Parathyroid adenoma (tissue), 2 donors: Measurements from ENCODE around the gene PTGFR.

ENCODE experiments used
- H2AFZ ChIP-seq: fragments of 300-600 bp; sonication (generic); one replicate; pipeline ENCODE4 v1.7.0; 2017; ENCODE audit warnings: antibody characterized with exemption, mild to moderate bottlenecking
- H3K27ac ChIP-seq: fragments of 300-600 bp; sonication (generic); one replicate; pipeline ENCODE4 v1.7.0; 2017
- H3K27me3 ChIP-seq: fragments of 300-600 bp; sonication (generic); one replicate; pipeline ENCODE4 v1.7.0; 2017; ENCODE audit warnings: low read length; ENCODE audit not compliant: control insufficient read depth, insufficient read depth
- H3K36me3 ChIP-seq: fragments of 300-600 bp; sonication (generic); one replicate; pipeline ENCODE4 v1.7.0; 2017; ENCODE audit warnings: low read length; ENCODE audit not compliant: control insufficient read depth, insufficient read depth
- H3K4me1 ChIP-seq: fragments of 300-600 bp; sonication (generic); one replicate; pipeline ENCODE4 v1.7.0; 2017; ENCODE audit warnings: control low read depth
- H3K4me2 ChIP-seq: fragments of 300-600 bp; sonication (generic); one replicate; pipeline ENCODE4 v1.7.0; 2017; ENCODE audit warnings: low read length
- H3K4me3 ChIP-seq: fragments of 300-600 bp; sonication (generic); one replicate; pipeline ENCODE4 v1.7.0; 2017; ENCODE audit warnings: low read depth, low read length
- H3K79me2 ChIP-seq: fragments of 300-600 bp; sonication (generic); one replicate; pipeline ENCODE4 v1.7.0; 2017; ENCODE audit warnings: control low read depth
- H3K9ac ChIP-seq: fragments of 300-600 bp; sonication (generic); one replicate; pipeline ENCODE4 v1.7.0; 2017; ENCODE audit warnings: mild to moderate bottlenecking
- H3K9me3 ChIP-seq: fragments of 300-600 bp; sonication (generic); one replicate; pipeline ENCODE4 v1.7.0; 2017; ENCODE audit warnings: low read length; ENCODE audit not compliant: control insufficient read depth
- CTCF ChIP-seq: fragments of 300-600 bp; sonication (generic); IDR thresholded peaks from one replicate; pipeline ENCODE4 v1.7.0; 2017; ENCODE audit warnings: antibody characterized with exemption, mild to moderate bottlenecking
- donor health status: primary hyperparathyroidism.

PTGFR gene

GRCh38 chr1:78475888-78476610, 14.7 kb upstream of the PTGFR start:
- Histone ChIP-seq H3K36me3 (no peaks in the 10 kb centered on the region), H3K9me3 (no peaks in the 10 kb centered on the region), H2AFZ (no peak overlapping the region), H3K4me2 (no peak overlapping the region), H3K27me3 (no peaks in the 10 kb centered on the region), H3K9ac (no peak overlapping the region), H3K4me1 (no peaks in the 10 kb centered on the region), H3K4me3 (no peak overlapping the region), H3K79me2 (no peaks in the 10 kb centered on the region), H3K27ac (no peak overlapping the region)
- TF ChIP-seq CTCF: no peak

- Histone ChIP-seq H3K27me3 (no peaks in the 10 kb centered on the region), H2AFZ (no peak overlapping the region), H3K79me2 (no peaks in the 10 kb centered on the region), H3K4me3 (no peak overlapping the region), H3K36me3 (no peaks in the 10 kb centered on the region), H3K27ac (no peak overlapping the region), H3K4me2 (no peak overlapping the region), H3K9me3 (no peaks in the 10 kb centered on the region), H3K9ac (no peak overlapping the region), H3K4me1 (no peaks in the 10 kb centered on the region)
- TF ChIP-seq CTCF: no peak
These were observed 6.9 kb upstream of the PTGFR start for GRCh38 chr1:78483903-78484302.

- Histone ChIP-seq H3K4me1 (no peaks in the 10 kb centered on the region), H3K27ac (no peak overlapping the region), H3K79me2 (no peaks in the 10 kb centered on the region), H3K9ac (no peak overlapping the region), H3K9me3 (no peaks in the 10 kb centered on the region), H3K4me3 (no peak overlapping the region), H3K36me3 (no peaks in the 10 kb centered on the region), H3K27me3 (no peaks in the 10 kb centered on the region), H2AFZ (no peak overlapping the region), H3K4me2 (peak overlapping the region; percentile 53)
- TF ChIP-seq CTCF: no peak
These were observed 787 bp downstream of the PTGFR start for GRCh38 chr1:78491451-78492071.

- no peaks in the 10 kb centered on the region for H3K79me2 ChIP-seq
- H3K27me3 ChIP-seq: no peaks in the 10 kb centered on the region
- no peak overlapping the region for H3K9ac ChIP-seq
- no peak overlapping the region for H3K4me2 ChIP-seq
- no peak overlapping the region for H3K27ac ChIP-seq
- no peak overlapping the region for H2AFZ ChIP-seq
- H3K36me3 ChIP-seq: no peaks in the 10 kb centered on the region
- H3K4me1 ChIP-seq: no peaks in the 10 kb centered on the region
- H3K9me3 ChIP-seq: no peaks in the 10 kb centered on the region
- H3K4me3 ChIP-seq: no peak overlapping the region
- no peak for TF ChIP-seq CTCF
These were observed 1.7 kb downstream of the PTGFR start for GRCh38 chr1:78492386-78492950.
